ENCODE results near the gene RASGEF1B. TPM values are rescaled to one million over a fixed set of nuclear protein-coding genes. Genes with fewer than 3 reads are reported as not detected.

RASGEF1B gene
- total and polyA plus RNA-seq, 2 donors (not counting 3 experiments of a cell fraction or from before 2014, with no cell fraction given) = not detected

DNA sequence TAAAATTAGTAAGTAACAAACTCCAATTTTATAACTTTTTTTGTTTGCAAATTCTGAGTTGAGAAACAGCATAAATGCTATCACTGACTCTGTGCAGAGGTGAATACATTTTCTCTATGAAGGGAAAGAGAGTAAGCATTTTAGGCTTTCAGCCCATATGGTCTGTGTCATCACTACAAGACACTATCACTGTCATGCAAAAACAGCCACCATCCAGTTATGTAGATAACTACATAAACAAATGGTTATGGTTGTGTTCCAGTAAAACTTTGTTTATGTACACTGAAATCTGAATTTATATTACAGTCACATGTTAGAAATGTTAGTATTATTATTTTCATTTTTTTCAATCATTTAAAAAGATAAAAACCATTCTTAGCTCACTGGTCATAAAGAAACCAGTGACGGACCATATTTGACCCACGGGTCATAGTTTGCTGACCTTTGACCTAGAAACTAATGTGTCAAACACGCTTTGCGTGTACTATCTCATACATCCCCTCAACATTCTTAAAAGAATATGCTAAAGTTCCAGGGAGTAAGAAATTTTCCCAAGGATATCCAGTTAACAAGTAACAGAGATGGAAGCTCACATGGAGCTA is 29.1 kb downstream of the RASGEF1B start:
- no peaks in the 10 kb centered on the region for H3K4me1 ChIP-seq (ENCODE audit: control insufficient read depth, extremely low read depth, insufficient read depth, low read length)
- no peaks in the 10 kb centered on the region for H3K9me1 ChIP-seq (replicated peaks; ENCODE audit: control insufficient read depth, extremely low read depth, insufficient read depth, low read length)
- no peak overlapping the region for H3K27ac ChIP-seq (ENCODE audit: insufficient read depth, low read depth, low read length)
- H4K20me1 ChIP-seq (replicated peaks; ENCODE audit: control insufficient read depth, extremely low read depth, insufficient read depth, low read length) = no peaks in the 10 kb centered on the region
- no peak overlapping the region for H3K4me2 ChIP-seq (ENCODE audit: insufficient read depth, low read length)
- CTCF ChIA-PET = no interaction called here
- POLR2A ChIA-PET = no interaction called here
- H3K4me3 ChIP-seq (replicated peaks in 1 of 3; ENCODE audit: insufficient read depth in 1 of 3, low read depth in 1 of 3, low read length in 3 of 3) = no peak overlapping the region
- FAIRE-seq (no peak), DNase-seq (ENCODE audit: low read depth, low spot score) (no peak)
- H3K9me3 ChIP-seq (replicated peaks; ENCODE audit: control insufficient read depth, insufficient read depth, low read length) = no peaks in the 10 kb centered on the region
- no peaks in the 10 kb centered on the region for H3K27me3 ChIP-seq (ENCODE audit: control insufficient read depth in 2 of 2, insufficient read depth in 2 of 2, low read length in 2 of 2)
- no peaks in the 10 kb centered on the region for H3K36me3 ChIP-seq (ENCODE audit: control insufficient read depth in 2 of 2, extremely low read depth in 1 of 2, insufficient read depth in 2 of 2, low read length in 2 of 2)
- dilution Hi-C loops (cut with MboI; ENCODE audit: extremely low pct_ligation_motif_present, low sequenced_read_pairs) (no loop called here), intact Hi-C loops (cut with micrococcal nuclease) (no loop called here)
- TF ChIP-seq FOS (IDR thresholded peaks at IDR 0.05; ENCODE audit: borderline replicate concordance, insufficient read depth, low read length) (no peak), MYC (IDR thresholded peaks at IDR 0.05; ENCODE audit: low read depth, low read length) (no peak), POLR2A (IDR thresholded peaks at IDR 0.05; ENCODE audit: low read depth, low read length) (no peak), GATA2 (IDR thresholded peaks at IDR 0.05; ENCODE audit: insufficient read depth, insufficient read length, low read depth, low read length) (no peak), EZH2 (IDR thresholded peaks at IDR 0.05; ENCODE audit: borderline replicate concordance, low read depth, low read length, severe bottlenecking) (no peak)
- TF ChIP-seq, protein P1, sequence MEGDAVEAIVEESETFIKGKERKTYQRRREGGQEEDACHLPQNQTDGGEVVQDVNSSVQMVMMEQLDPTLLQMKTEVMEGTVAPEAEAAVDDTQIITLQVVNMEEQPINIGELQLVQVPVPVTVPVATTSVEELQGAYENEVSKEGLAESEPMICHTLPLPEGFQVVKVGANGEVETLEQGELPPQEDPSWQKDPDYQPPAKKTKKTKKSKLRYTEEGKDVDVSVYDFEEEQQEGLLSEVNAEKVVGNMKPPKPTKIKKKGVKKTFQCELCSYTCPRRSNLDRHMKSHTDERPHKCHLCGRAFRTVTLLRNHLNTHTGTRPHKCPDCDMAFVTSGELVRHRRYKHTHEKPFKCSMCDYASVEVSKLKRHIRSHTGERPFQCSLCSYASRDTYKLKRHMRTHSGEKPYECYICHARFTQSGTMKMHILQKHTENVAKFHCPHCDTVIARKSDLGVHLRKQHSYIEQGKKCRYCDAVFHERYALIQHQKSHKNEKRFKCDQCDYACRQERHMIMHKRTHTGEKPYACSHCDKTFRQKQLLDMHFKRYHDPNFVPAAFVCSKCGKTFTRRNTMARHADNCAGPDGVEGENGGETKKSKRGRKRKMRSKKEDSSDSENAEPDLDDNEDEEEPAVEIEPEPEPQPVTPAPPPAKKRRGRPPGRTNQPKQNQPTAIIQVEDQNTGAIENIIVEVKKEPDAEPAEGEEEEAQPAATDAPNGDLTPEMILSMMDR (IDR thresholded peaks at IDR 0.05; ENCODE audit: extremely low read depth in 1 of 2, insufficient read depth in 1 of 2, low read depth in 1 of 2, low read length in 2 of 2) = no peak
- TF ChIP-seq, protein P2, sequence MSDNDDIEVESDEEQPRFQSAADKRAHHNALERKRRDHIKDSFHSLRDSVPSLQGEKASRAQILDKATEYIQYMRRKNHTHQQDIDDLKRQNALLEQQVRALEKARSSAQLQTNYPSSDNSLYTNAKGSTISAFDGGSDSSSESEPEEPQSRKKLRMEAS (IDR thresholded peaks at IDR 0.05; ENCODE audit: insufficient read depth, insufficient read length) = no peak
- H3K79me2 ChIP-seq (ENCODE audit: control insufficient read depth, insufficient read depth, low read length) = no peaks in the 10 kb centered on the region
- no TSS peak for BruUV-seq (replicated peaks)
- no peak overlapping the region for H3K9ac ChIP-seq (replicated peaks; ENCODE audit: extremely low read depth, insufficient read depth, low read length)
- no peak overlapping the region for H2AFZ ChIP-seq (ENCODE audit: low read depth, low read length)

All from endothelial cell of umbilical vein (primary cell).